A172 (cell line): ENCODE measurements around the gene FAM156A. TPM values are rescaled to one million over a fixed set of nuclear protein-coding genes. Genes with fewer than 3 reads are reported as not detected.
"Not testable (repeated sequence)": the region's sequence is repeated elsewhere in the genome, so short reads cannot be mapped to it uniquely, and the experiment has no call there.

Source experiments
- DNase-seq: peaks from one replicate; pipeline ENCODE4 v3.0.0-alpha.2; 2015; ENCODE audit warnings: low spot score
- total RNA-seq: library from RNA; depleted of rRNA; stranded (reverse); fragments of >200 nt; shearing (Covaris generic); gene quantifications from 2 replicates; pipeline ENCODE4 v1.2.3, GENCODE V29; 2014; rRNA removed

FAM156A gene
- total RNA-seq: 18.9 and 23.0 TPM in 2 replicates

DNA sequence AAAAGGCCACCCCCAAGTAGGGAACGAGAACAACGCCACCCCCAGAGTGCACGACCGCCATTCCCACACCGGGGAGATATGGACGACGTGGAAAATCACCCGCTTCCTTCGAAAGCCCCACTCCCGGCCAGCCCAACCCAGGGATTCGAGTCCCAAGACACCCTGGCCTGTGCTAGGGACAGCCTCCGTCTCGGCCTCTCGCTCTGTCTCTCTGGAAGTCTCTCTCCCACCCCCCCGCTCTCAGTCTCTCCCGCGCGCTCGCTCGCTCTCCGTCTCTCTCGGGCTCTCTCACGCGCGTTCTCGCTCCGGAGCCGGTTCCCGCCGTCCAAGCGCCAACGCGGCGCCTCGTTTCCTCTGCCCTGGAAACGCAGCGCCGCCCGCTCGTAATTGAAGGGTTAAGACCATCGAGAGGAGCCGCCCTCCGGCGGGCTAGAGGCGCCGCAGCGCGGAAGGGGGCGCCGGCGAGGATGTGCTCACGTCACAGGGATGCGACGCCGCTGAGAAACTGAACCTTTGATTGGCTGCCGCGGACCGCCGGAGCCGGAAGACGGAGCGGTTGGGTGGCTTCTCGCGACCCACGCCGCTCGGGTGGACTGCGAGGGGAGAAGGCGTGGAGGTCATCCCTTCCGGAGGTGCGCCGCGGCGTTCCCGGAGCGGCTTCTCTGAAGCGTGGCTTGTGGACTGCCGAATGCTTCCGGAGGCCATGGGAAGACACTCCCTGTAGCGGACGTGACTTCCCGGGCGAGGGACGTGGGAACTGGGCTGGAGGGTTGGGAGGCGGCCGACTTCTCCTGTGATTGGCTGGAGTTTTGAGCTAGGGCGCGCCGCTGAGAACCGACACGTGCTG lies at the start of gene FAM156A:
FAM156A (minus strand) TSS at position 406 of the 847 bp plus-strand sequence. CDS start 9,930 bp downstream, outside the sequence.
- DNase-seq: not testable (repeated sequence)

DNA sequence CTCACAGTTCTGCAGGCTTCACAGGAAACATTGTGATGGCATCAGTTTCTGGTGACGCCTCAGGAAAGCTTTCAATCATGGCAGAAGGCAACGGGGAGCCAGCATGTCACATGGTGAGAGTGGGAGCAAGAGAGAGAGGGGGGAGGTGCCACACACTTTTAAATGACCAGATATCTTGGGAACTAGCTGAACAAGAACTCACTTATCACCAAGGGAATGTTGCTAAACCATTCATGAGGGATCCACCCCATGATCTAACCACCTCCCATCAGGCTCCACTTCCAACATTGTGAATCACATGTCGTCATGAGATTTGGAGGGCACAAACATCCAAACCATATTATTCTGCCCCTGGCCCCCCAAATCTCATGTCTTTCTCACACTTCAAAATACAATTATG lies 47.0 kb upstream of the FAM156A start:
- no peak for DNase-seq

GRCh38 chrX:53004811-53005210 lies 46.5 kb upstream of the FAM156A start:
- no peak for DNase-seq

DNA sequence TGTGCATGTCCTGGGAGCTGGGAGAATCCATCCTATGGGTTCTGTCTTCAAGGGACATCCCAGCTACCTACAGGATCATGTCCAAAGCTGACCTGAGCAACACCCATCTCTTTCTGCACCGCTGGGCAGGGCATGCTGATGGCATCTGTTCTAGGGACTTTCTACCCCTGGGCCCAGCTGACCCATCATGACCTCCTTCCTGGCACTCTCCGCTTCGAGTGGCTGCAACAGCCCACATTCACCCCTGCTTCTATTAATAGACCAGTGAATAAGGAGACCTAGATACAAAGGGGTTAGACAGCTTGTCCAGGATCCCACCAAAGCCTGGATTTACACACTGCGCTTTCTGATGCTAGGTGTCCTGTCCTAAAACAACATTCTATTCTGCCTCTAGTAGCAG lies 45.7 kb upstream of the FAM156A start:
- DNase-seq: no peak

DNA sequence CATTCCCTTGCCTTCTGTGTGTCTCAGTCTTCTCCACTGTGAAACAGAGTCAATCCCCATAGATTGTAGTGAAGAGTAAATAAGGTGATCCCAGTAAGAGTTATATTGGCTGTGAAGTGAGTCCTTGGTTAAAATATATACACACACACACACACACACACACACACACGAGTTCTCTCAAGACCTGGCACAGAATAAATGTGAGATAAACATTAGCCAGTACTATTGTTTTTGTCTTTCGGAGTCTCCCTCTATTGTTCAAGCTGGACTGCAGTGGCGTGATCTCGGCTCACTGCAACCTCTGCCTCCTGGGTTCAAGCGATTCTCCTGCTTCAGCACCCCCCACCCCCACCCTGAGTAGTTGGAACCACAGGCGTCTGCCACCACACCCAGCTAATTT lies 44.8 kb upstream of the FAM156A start:
- DNase-seq: no peak

DNA sequence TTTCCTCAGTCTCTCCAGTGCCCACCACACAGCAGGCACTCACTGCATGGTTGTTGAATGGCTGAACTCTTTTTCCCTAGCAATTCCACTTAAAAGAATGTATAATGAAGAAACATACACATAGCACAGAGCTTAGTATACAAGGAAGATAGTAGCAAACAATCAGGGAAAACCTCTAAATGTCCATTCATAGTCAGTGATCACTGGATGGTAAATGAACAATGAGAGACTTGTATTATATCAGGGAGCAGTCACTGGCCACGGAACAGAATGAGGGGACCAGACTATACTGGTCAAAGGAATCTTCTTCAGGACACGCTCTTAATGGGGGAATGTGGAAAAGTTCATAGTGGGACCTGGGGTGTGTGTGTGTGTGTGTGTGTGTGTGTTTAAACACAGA lies 43.6 kb upstream of the FAM156A start:
- DNase-seq: no peak

DNA sequence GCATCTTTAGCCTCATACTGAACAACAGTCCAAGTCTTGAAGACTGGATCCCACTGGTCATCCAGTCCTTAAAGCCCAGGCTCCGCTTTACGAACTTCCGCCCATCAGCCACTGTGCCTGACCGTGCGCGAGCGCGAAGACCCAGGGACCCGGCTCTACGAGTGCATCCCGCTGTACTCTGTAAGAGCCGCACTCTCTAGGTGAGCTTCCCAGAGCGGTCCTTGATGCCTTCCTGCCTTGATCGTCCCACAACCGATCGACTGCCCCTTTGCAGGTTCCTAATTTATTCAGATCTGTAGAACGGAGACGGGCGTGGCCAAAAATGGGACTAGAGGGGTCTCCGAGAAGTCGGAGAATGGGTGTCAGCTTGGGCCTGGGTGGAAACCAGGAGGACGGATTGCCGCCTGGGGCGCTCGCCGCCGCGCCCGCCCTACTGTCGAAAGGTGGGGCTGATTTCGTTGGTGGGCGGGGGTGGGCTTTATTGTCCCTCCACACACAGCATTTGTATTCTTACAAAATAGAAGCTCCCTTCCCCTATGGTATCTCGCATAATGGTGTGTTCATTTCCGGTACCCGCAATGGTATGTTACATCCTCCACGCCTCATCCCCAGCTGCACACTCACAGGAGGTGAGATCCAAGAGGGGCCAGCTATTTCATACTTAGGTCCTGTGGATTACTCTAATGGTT lies 42.3 kb upstream of the FAM156A start:
- no peak for DNase-seq

GRCh38 chrX:52995987-52996331 lies 37.6 kb upstream of the FAM156A start:
- no peak for DNase-seq

GRCh38 chrX:52995135-52995986 lies 37.0 kb upstream of the FAM156A start:
- peak; percentile 95 for DNase-seq

GRCh38 chrX:52990848-52991247 lies 32.5 kb upstream of the FAM156A start:
- no peak for DNase-seq

GRCh38 chrX:52990011-52990631 lies 31.8 kb upstream of the FAM156A start:
- peak; percentile 37 for DNase-seq

DNA sequence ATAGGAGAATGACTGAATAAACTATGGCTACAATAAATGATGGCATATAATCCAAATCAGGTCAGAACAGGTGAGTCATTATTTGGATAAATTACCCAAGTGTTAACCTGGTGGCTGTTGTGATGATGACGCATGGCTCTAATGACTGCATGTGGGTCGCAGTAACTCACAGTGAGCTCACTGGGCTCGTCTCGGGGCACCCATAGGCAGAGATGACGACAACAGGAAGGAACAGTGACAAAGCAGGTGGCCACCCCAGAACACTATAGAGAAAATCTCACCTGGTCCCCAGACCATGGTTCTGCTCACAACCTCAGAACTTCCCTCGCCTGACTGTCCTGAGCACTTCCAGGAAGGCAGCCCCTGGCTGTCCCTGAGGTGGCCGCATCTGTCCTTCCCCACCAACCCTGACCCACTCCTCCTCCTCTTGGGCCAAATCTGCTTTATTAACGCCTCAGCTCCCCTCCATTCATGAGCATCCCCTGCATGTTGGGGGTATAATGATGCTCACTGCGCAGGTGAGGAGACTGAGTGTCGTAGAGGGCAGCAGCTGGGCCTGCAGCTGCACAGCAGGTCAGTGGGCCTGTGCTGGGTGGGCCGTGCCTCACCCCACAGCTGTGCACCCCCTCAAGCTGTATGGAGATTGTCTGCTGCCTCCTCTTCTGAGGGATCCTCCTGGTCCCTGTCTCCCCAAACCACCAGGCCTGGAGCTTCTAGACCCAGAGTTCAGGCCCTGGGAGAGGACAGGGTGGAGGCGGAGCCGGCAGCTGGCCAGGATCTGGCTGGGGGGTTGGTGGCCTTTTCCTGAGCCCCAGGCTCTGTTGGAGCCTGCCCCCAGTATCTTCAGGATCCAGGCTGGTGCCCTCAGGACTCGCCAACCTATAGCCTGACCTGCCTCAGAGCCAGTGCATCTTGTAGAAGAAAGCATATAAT lies 30.9 kb upstream of the FAM156A start:
- DNase-seq: no peak

DNA sequence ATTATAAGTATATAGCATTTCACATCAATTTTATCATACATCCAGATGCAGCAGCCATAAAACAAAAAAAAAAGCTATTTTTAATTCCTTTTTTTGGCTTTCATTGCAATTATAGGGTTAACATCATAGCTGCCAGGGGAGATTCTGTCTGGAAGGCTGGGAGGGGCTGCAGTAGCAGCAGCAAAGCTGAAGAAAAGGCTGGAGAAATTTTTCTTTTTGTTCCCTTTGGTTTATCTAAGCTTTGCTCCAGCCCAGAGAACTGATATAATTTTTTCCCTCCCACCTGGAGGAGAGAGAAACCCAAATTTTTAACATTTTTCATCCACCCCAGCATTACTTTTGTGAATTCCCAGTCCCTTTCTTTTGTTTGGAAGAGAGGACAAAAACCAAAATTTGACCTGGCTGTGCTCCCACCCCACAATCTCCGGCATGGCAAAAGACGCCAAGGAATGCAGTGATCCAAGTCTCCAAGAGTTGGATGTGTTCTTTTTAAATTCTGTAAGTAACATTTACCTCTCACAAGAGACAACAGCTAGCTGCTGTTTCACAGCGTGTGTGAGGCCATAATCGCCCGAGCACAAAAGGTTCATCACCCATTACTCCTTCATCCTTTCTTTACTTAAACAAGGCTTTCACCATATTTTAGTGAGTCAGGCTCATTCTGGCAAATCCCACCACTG lies 25.1 kb upstream of the FAM156A start:
- no peak for DNase-seq

DNA sequence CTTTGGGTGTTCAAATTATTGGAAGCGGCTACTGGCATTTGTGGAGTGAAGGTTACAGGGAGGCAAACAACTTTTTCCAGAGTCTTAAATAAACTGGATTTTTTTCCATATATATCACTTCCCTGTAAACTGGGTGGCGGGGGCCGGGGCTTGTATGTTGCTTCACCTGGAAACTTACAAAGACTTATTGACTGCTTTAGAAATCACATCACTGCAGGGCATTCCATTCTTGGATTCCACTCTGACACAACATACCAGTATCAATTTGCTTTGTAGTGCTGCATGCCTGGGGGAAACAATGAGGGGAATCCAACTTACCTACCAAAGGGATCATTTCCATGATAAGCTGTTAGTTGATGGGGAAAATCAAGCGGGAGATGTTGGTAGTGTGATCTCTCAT lies 21.7 kb upstream of the FAM156A start:
- no peak for DNase-seq

DNA sequence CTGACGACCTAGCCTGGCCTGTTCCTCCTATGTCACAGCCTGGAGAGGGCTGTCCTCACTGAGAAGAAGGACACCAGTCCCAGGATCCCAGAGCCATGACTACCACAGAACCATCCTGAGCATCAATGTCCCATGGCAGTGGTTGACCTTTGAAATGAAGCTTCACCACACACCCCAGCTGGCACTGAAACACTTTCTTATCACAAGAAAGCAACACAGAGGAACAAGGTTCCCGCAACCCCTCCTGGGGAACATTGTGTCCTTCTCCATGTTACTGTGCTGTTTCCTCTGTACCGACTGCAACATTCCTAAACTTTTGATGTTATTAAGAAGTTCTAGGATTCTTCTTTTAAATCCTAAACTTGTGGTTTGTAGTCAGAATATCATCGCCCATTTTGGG lies 21.2 kb upstream of the FAM156A start:
- no peak for DNase-seq

DNA sequence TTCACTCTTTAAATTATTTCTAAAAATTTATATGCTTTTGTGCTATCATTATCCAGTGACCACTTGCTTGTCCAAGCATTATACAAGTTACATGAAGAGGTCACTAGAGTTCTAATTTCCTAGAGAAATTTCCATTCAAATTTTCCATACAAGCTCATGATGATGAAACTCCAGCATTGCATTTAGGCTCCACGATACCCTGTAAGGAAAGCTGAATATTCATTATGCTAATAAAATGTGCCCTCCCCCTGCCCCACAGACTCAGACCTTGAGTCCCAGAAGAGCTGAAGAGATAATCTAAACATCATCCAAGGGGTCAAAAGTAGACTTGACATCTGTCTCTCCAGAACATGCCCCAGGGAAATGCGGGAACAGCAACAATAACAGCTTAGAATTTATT lies 19.6 kb upstream of the FAM156A start:
- DNase-seq: no peak

- not testable (repeated sequence) for DNase-seq
Measured at GRCh38 chrX:52975576-52975975, 17.3 kb upstream of the FAM156A start.

GRCh38 chrX:52974336-52974992 lies 16.1 kb upstream of the FAM156A start:
- DNase-seq: not testable (repeated sequence)

DNA sequence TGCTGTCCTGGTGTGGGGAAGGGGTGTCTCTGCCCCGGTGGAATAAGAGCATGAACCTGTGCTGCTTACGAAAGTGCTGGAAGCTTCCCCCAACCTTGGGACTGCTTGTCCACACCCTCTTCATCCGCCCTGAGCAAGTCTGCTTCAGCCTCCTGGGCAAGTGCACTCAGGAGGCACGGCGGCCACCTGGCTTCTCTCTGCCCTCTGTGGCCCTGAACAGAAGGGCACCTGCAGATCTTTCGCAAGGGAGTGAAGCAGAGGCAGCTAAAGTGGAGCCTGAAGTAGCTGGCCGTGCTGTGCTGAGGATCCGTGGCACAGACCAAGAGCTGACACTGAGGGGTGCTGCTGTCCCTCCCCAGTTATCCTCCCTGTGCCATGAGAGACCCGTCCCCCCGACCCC lies 9.6 kb upstream of the FAM156A start:
- DNase-seq: not testable (repeated sequence)
